Measurements from ENCODE around the gene OAS2.

OAS2 gene

GRCh38 chr12:112977641-112978040 lies 678 bp upstream of the OAS2 start:
- TF ChIP-seq POLR2A (IDR thresholded peaks at IDR 0.05; ENCODE audit: extremely low read depth, insufficient read length): no peak
- no peak for TF ChIP-seq MYC (IDR thresholded peaks at IDR 0.05; ENCODE audit: low read depth, low read length)
- TF ChIP-seq MAX (IDR thresholded peaks at IDR 0.05; ENCODE audit: low read depth, low read length): no peak
- no peak for TF ChIP-seq CTCF (IDR thresholded peaks at IDR 0.05; ENCODE audit: low read depth, low read length)
- no peak overlapping the region for H3K4me3 ChIP-seq (ENCODE audit: low read depth, low read length)

GRCh38 chr12:112979041-112979680 lies 842 bp downstream of the OAS2 start:
- H3K4me3 ChIP-seq (ENCODE audit: low read depth, low read length): peak overlapping the region; percentile 18
- DNase-seq (ENCODE audit: low read depth): no peak
- TF ChIP-seq CTCF (IDR thresholded peaks at IDR 0.05; ENCODE audit: low read depth, low read length) (no peak), MAX (IDR thresholded peaks at IDR 0.05; ENCODE audit: low read depth, low read length) (no peak), MYC (IDR thresholded peaks at IDR 0.05; ENCODE audit: low read depth, low read length) (no peak), POLR2A (IDR thresholded peaks at IDR 0.05; ENCODE audit: extremely low read depth, insufficient read length) (no peak)

More at GRCh38 chr12:112977641-112978040, 678 bp upstream of the OAS2 start:
- no peak for DNase-seq (ENCODE audit: low read depth)

GRCh38 chr12:112980491-112981158 lies 2.3 kb downstream of the OAS2 start:
- TF ChIP-seq POLR2A (IDR thresholded peaks at IDR 0.05; ENCODE audit: extremely low read depth, insufficient read length): no peak
- no peak for TF ChIP-seq CTCF (IDR thresholded peaks at IDR 0.05; ENCODE audit: low read depth, low read length)
- no peak for TF ChIP-seq MAX (IDR thresholded peaks at IDR 0.05; ENCODE audit: low read depth, low read length)
- no peak for TF ChIP-seq MYC (IDR thresholded peaks at IDR 0.05; ENCODE audit: low read depth, low read length)
- H3K4me3 ChIP-seq (ENCODE audit: low read depth, low read length): no peak overlapping the region
- no peak for DNase-seq (ENCODE audit: low read depth)

- no peak for DNase-seq (ENCODE audit: low read depth)
- no peak overlapping the region for H3K4me3 ChIP-seq (ENCODE audit: low read depth, low read length)
- TF ChIP-seq CTCF (IDR thresholded peaks at IDR 0.05; ENCODE audit: low read depth, low read length) (no peak), MAX (IDR thresholded peaks at IDR 0.05; ENCODE audit: low read depth, low read length) (no peak), POLR2A (IDR thresholded peaks at IDR 0.05; ENCODE audit: extremely low read depth, insufficient read length) (no peak)
These were observed 7.4 kb downstream of the OAS2 start for GRCh38 chr12:112985642-112986290.

- TF ChIP-seq CTCF (IDR thresholded peaks at IDR 0.05; ENCODE audit: low read depth, low read length) (no peak), POLR2A (IDR thresholded peaks at IDR 0.05; ENCODE audit: extremely low read depth, insufficient read length) (no peak), MAX (IDR thresholded peaks at IDR 0.05; ENCODE audit: low read depth, low read length) (no peak), MYC (IDR thresholded peaks at IDR 0.05; ENCODE audit: low read depth, low read length) (no peak)
- DNase-seq (ENCODE audit: low read depth): no peak
These were observed 8.0 kb downstream of the OAS2 start for GRCh38 chr12:112986291-112986800.

More at GRCh38 chr12:112986291-112986800, 8.0 kb downstream of the OAS2 start:
- no peak overlapping the region for H3K4me3 ChIP-seq (ENCODE audit: low read depth, low read length)
